Measurements from ENCODE around the gene WBP2. TPM values are rescaled to one million over a fixed set of nuclear protein-coding genes. Genes with fewer than 3 reads are reported as not detected.
A peak's percentile ranks its signal among the peaks of the same experiment; 100 is the strongest.
"Not testable (repeated sequence)": the region's sequence is repeated elsewhere in the genome, so short reads cannot be mapped to it uniquely, and the experiment has no call there.

The WBP2 gene
- total RNA-seq, 1 donor from 2014 or later = 160 TPM

- not testable (repeated sequence) for DNase-seq (ENCODE audit: low spot score)
Measured at GRCh38 chr17:75868730-75869281, 13.7 kb upstream of the WBP2 start.

- not testable (repeated sequence) for DNase-seq (ENCODE audit: low spot score)
Measured at GRCh38 chr17:75865404-75866188, 10.5 kb upstream of the WBP2 start.

- DNase-seq (ENCODE audit: low spot score) = not testable (repeated sequence)
Measured at GRCh38 chr17:75864887-75865286, 9.8 kb upstream of the WBP2 start.

- no peak for DNase-seq (ENCODE audit: low spot score)
Measured at GRCh38 chr17:75864448-75864871, 9.3 kb upstream of the WBP2 start.

DNA sequence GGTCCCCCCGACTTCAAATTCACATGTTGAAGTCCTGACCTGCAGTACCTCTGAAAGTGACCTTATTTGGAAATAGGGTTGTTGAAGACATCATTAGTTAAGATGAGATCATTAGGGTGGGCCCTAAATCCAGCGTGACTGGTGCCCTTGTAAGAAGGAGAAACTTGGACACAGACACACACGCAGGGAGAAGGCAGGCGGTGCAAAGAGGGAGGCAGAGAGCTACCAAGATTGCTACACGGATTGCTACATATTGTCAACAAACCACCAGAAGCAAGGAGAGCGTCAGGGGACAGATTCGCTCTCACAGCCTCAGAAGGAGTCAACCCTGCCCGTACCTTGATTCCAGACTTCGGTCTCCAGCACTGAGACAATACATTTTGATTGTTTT is 6.8 kb upstream of the WBP2 start:
- DNase-seq (ENCODE audit: low spot score) = no peak

- DNase-seq (ENCODE audit: low spot score) = not testable (repeated sequence)
Measured at GRCh38 chr17:75859358-75859757, 4.2 kb upstream of the WBP2 start.

DNA sequence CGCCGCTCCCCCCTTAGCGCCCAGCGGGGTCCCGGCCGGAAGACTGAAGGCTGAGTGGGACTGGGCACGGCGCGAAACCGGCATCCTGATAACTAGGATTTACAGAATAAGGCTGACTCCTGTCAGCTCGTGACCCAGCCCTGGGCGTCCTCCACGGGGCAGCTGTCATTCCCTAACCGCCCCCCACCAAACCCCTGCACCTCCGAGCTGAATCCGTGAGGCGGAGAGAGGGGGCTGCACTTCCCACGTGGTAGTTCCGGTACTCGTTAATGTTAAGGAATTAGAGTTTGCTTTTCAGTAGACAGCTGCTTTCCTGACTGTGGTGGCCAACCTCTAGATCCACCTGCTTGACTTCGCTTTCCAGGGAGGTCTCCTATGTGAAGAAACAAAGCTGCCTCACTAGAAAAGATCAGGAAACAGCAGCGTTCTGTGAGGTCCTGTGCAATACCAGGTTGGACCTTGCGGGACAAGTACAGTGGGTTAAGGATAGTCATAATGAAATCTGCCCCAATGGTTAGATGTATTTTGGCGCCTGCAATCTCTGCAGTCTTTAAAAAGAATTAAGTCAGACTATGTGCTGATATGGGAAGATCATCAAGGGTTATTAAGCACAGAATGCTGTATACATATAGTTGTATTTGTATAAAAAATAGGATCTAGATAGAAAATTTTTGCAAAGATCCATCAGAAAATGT is 1.1 kb upstream of the WBP2 start:
- no peak for DNase-seq (ENCODE audit: low spot score)

DNA sequence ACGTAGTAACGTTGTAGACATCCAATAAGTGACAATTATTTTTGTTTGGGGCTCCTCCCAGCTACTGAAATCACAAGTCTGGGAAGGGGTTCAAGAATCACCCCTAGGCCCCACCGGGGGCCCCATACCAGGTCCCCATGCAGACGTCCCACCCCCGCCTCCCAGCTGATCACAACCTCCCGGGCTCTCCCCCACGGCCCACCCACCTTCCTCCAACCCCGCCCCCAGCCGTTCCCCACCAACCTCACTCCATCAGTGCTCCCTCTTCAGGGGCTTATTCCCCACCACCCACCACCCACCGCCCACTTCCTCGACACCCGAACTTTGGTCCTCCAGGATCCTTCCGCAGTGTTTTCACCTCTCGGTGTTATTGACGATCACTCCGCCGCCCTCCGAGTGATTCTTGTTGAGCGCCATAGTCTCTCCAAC is 240 bp downstream of the WBP2 start:
- no peak for DNase-seq (ENCODE audit: low spot score)

- DNase-seq (ENCODE audit: low spot score) = no peak
Measured at GRCh38 chr17:75854101-75854748, 910 bp downstream of the WBP2 start.

DNA sequence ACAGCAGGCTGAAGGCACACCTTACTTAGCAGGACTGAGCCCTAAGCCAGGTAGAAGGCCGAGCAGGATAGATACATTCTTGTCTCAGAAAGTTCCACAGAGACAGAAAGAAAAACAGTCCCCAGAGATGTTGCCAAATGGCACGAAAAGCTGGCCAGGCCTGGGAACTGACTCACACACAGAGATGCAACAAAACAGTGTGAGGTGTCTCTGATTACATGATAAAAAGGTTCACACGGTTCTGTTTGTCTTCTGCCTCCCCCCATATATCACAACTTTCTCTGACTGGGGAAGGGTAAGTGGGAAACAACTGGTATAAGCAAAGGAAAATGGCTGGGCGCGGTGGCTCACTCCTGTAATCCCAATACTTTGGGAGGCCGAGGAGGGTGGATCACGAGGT is 1.7 kb downstream of the WBP2 start:
- DNase-seq (ENCODE audit: low spot score) = no peak

DNA sequence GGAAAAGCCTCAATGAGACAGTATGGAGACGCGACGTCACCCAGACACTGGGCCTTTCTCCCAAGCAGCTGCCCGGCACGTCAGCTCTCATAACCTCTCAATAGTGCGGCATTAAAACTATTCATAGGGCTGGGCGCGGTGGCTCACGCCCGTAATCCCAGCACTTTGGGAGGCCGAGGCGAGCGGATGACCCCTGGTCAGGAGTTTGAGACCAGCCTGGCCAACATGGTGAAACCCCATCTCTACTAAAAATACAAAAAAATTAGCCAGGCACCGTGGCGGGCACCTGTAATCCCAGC is 3.5 kb downstream of the WBP2 start:
- DNase-seq (ENCODE audit: low spot score) = not testable (repeated sequence)

DNA sequence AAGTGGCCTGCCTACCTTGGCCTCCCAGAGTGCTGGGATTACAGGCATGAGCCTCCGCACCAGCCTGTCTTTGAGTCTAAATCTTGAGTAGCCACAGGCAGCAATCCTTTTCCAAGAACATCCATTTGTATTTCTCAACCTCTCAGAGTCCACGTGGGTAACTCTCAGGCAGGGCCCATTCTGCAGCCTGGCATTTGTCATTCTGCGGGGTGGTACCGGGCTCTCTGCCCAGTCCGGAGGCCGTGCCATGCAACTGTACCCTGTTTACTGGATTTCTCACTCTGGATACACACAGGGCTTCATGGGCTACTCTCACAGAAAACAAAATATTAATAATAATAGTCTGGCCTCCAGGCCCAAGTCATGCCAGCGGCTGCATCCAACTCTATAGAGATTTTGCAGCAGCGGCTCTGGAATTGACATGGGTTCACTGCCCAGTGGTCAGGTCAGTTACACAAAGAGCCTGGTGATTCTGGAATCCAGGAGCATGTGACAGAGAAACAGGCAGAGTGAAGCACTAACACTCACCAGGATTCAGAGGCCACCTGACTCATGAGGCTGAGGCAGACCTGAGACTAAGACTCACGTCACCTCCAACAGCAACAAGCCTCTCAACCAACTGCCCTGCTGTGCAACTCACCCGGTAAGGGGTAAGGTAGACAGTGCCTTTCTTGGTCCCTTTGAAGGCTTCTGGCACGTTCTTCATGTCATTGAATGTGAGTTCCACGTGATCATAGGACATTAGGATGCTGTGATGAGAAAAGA is 4.0 kb downstream of the WBP2 start:
- no peak for DNase-seq (ENCODE audit: low spot score)

DNA sequence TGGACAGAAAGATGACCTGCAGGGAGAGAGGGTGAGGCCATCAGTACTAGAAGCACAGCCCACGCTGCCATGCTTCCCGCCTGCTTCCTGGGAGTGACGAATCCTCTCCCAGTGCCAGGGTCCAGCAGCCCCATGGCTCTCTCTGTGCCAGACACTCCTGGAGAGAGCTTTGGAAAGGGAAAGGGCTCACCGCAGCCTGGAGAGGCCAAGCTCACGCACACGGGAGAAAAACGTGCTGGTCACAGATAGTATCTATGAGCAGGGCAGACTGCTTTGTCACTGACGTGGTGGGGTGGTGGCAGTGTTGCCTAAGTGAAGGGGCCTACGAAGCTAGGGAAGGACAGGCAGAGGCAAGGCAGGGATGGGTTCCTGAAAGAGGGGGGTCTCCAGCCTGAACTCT is 5.4 kb downstream of the WBP2 start:
- no peak for DNase-seq (ENCODE audit: low spot score)

GRCh38 chr17:75849279-75849646 is 5.9 kb downstream of the WBP2 start:
- no peak for DNase-seq (ENCODE audit: low spot score)

DNA sequence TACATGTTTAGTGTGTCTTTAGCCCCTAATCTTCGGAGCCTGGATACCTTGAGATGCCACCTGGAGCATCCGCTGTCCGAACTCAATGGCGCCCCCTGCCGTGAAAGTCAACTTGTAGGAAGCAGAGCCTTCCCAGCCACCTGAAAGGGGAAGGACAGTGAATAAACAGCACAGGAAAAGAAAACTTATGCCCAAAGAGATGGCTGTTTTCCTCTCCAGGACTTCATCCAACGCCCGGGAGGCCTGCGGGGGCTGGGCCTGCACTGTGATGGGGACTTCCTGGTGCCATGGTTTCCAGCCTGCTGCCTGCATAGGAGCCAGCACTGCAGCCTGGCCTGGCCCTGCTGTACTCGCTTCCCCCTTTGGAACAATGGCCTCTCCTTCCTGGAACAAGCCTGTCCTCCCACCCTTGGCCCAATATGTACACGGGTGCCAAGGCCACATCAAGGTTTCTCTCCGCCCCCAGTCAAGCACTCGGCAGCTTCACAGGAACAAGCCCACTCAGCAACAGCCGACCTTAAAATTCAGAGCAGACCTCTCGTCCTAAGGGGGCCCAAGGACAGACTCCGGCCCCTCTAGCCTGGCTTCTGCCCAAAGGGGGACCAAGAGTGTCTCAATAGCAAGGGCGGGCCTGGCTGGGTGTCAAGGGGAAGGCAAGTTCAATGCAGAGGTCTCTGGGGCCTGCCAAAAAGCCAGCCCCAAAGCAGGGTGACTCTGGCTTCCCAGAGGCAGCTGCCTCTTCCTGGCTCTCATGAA is 6.4 kb downstream of the WBP2 start:
- DNase-seq (ENCODE audit: low spot score) = peak; percentile 83

DNA sequence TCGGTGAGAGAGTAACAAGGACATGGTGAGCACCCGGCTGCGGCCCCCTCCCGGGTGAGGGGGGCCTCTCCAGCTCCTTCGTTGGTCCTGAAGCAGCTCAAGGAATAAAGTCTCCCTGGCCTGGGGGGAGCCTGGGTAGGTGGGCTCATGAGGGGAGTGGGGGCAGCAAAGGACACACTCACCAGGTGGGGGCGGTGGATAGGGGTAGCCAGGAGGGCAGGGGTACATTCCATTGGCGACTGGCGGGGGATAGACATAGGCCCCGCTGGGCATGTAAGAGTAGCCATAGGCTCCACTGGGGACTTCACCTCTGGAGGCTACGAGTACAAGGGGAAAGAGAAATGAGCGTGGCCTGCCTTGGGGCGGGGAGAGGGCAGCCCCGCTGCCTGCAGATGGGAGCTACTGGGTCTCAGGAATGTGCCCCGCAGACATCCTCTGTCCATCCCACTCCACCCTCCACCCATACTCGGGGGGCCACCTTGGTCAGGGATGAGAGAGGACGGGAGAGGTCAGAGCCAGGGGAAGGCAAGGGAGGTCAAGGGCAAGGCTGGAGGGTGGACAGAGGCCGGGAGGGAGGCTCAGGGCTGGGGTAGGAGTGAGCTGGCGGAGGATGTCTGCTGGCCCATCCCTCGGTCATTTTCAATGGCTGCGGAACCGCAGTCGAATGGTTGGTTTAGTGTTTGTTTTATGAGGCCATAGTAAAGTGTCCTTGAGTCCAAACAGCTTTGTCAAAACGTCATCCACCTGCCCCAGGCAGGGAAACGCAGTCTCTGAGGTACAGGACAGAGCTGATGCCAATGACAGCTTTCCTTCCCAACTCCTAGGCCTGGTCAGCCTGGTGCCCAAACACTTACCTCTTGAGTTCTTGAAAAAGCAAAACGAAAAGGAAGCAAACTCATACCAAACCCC is 7.3 kb downstream of the WBP2 start:
- no peak for DNase-seq (ENCODE audit: low spot score)

GRCh38 chr17:75846692-75847613 is 8.2 kb downstream of the WBP2 start:
- DNase-seq (ENCODE audit: low spot score) = no peak

DNA sequence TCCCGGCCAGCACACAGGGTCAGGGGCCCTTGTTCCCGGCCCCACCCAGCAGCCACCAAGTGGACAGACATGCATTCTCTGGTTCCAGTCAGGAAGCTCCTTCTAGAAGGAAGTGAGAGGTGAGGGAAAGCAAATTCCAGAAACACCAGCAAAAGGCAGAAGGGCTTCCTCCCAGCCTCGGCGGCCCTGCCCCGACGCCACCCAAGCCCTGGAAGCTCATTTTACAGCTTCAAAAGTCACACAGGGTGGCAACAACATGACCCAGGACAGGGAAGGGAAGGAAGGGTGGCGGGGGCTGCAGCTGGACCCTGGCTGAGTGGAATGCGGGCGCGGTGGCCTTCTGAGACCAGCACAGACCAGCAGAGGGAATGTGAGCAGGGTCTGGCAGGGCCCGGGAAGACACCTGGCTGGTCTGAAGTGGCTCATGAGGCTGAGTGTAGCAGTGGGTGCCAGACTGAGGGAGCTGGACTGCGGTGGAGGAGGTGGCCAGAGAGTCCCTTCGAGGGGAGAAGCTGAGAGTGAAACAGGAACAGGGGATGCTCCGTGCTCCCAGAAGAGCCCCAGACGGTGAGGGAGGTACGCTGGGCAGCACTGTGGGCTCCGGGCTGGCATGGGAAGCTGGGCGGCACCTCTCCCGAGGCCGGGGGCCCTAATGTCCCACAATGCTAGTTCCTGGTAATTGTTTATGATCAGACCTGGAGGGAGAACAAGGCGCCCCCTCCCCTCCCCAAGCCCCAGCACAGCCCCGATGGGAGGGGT is 9.0 kb downstream of the WBP2 start:
- no peak for DNase-seq (ENCODE audit: low spot score)
